ENCODE results near the gene TAB3. TPM values are rescaled to one million over a fixed set of nuclear protein-coding genes. Genes with fewer than 3 reads are reported as not detected.

Gene TAB3
- total and polyA plus RNA-seq, 10 of the 15 experiments (the other 5 are each of a cell fraction or from before 2014, with no cell fraction given), result 1.7 to 22.1 (median 9.1) TPM

- TF ChIP-seq PRDM15 (CRISPR knock-in tag; IDR thresholded peaks at IDR 0.05), result no peak
- 0 out of 2 replicates have a peak, but pooled peaks have one; percentile 49 for TF ChIP-seq NR2F1 (conservative IDR thresholded peaks at IDR 0.05)
- no peak for TF ChIP-seq CBX5 (IDR thresholded peaks at IDR 0.05; ENCODE audit: low read depth)
- TF ChIP-seq RELA (IDR thresholded peaks at IDR 0.05; ENCODE audit: borderline replicate concordance, partially characterized antibody), result no peak
- no peak for TF ChIP-seq CTCF (IDR thresholded peaks at IDR 0.05 in 2 of 3, conservative IDR thresholded peaks at IDR 0.05 in 1 of 3; ENCODE audit: control insufficient read depth in 2 of 3, extremely low read depth in 1 of 3, insufficient read depth in 1 of 3, low read depth in 3 of 3, low read length in 3 of 3)
- TF ChIP-seq SMARCA5 (IDR thresholded peaks at IDR 0.05), result no peak
- no peak for TF ChIP-seq SIN3A (IDR thresholded peaks at IDR 0.05; ENCODE audit: low read depth, low read length)
- TF ChIP-seq SMAD5 (IDR thresholded peaks at IDR 0.05; ENCODE audit: low read depth), result no peak
- no peak for TF ChIP-seq SREBF1 (IDR thresholded peaks at IDR 0.05; ENCODE audit: low read length)
- TF ChIP-seq ATF7 (IDR thresholded peaks at IDR 0.05; ENCODE audit: low read depth), result no peak
- TF ChIP-seq ZNF274 (IDR thresholded peaks at IDR 0.05; ENCODE audit: insufficient read depth, insufficient read length), result no peak
- no peak for TF ChIP-seq IKZF1 (conservative IDR thresholded peaks at IDR 0.05)
- TF ChIP-seq CHD1 (IDR thresholded peaks at IDR 0.05; ENCODE audit: low read depth, low read length), result no peak
- peak; percentile 80 for TF ChIP-seq NKRF (conservative IDR thresholded peaks at IDR 0.05)
- 0 out of 2 replicates have a peak, but pooled peaks have one; percentile 7 for TF ChIP-seq NBN (IDR thresholded peaks at IDR 0.05)
- no peak for TF ChIP-seq RAD21 (IDR thresholded peaks at IDR 0.05; ENCODE audit: insufficient read depth, low read depth, low read length)
- no peak for TF ChIP-seq POLR2AphosphoS5 (IDR thresholded peaks at IDR 0.05; ENCODE audit: low read length)
- TF ChIP-seq CBFB (IDR thresholded peaks at IDR 0.05; ENCODE audit: low read depth), result no peak
- no peak for TF ChIP-seq IRF4 (IDR thresholded peaks at IDR 0.05; ENCODE audit: low read depth, low read length)
- TF ChIP-seq STAT1 (conservative IDR thresholded peaks at IDR 0.05), result no peak
- no peak for TF ChIP-seq ZNF217 (IDR thresholded peaks at IDR 0.05)
- TF ChIP-seq TAF1 (IDR thresholded peaks at IDR 0.05; ENCODE audit: borderline replicate concordance, low read depth, low read length), result no peak
- TF ChIP-seq ZNF24 (IDR thresholded peaks at IDR 0.05), result no peak
- peak; percentile 80; the same call in 1 of the 2 replicates for TF ChIP-seq LARP7 (IDR thresholded peaks at IDR 0.05)
- TF ChIP-seq SIX5 (IDR thresholded peaks at IDR 0.05; ENCODE audit: low read depth, low read length, severe bottlenecking), result no peak
- no peak for TF ChIP-seq MTA3 (IDR thresholded peaks at IDR 0.05; ENCODE audit: borderline replicate concordance, low read length)
- TF ChIP-seq RCOR1 (conservative IDR thresholded peaks at IDR 0.05; ENCODE audit: low read depth, low read length), result no peak
These were observed 418 bp downstream of the TAB3 start (continued) for GRCh38 chrX:30888526-30889146.

Data from GM12878 (cell line).